Esophagus squamous epithelium (tissue), 4 donors: ENCODE measurements around the gene POLD2.

Experiments used
- POLR2A ChIP-seq, 4 donors: fragments of 450-650 bp; IDR thresholded peaks; one replicate each; pipeline ENCODE4 v1.6.1; 2017; ENCODE audit warnings: antibody characterized with exemption in 4 of 4, mild to moderate bottlenecking in 4 of 4, moderate library complexity in 3 of 4
- TF ChIP-seq, protein P1 (sequence below), 6 experiments: fragments of 450-650 bp in 4 of 6; fragments of 200-600 bp in 2 of 6; sonication (generic) in 2 of 6; IDR thresholded peaks; one replicate each; pipeline ENCODE4 v1.5.1; 2016 to 2019; ENCODE audit warnings: antibody characterized with exemption in 6 of 6, mild to moderate bottlenecking in 4 of 6, moderate library complexity in 4 of 6

DNA sequence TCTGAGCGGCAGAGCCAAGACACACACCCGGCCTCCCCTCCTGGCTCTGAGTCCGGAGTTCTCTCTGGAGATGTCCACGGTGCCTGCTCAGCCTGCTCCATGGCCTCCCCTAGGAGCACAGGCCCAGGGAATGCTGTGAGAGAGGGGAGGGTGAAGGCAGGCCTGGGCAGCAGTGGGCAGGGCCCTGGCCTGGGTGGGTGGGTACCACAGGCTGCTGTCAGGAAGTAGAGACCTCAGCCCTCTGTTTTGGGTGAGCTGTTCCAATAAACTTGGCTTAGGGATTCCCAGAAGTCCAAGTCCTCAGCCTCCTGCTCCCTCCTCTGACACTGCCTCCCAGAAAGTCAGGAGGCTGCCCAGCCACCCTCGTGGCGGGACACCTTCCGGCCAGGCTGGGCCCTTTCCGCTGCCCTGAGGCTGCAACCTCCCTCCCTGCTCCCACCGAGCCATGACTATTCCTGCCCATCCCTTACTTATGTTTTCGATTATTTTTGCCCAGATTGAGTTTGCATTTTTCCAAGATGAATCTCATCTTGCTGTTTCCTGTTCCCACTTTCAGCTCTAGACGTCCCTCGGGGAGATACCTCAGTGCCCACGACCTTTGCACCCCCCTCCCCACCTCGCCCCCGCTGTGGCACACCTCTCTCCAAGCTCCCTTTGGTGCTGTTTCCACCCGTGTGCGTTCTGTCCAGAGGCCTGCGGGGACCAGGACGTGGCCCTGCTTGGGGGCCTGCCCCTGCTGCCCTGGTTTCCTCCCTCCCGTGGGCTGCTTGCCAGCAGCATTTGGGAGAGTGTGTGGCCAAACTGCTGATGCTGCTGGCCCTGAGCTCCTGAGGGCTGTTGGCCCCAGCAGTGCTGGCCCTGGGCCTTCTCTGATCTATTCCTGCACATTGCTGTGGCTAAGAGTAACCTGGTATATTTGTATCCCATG lies 35.2 kb downstream of the POLD2 start:
- TF ChIP-seq, protein P1, sequence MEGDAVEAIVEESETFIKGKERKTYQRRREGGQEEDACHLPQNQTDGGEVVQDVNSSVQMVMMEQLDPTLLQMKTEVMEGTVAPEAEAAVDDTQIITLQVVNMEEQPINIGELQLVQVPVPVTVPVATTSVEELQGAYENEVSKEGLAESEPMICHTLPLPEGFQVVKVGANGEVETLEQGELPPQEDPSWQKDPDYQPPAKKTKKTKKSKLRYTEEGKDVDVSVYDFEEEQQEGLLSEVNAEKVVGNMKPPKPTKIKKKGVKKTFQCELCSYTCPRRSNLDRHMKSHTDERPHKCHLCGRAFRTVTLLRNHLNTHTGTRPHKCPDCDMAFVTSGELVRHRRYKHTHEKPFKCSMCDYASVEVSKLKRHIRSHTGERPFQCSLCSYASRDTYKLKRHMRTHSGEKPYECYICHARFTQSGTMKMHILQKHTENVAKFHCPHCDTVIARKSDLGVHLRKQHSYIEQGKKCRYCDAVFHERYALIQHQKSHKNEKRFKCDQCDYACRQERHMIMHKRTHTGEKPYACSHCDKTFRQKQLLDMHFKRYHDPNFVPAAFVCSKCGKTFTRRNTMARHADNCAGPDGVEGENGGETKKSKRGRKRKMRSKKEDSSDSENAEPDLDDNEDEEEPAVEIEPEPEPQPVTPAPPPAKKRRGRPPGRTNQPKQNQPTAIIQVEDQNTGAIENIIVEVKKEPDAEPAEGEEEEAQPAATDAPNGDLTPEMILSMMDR (IDR thresholded peaks at IDR 0.05), result no peak
- no peak for TF ChIP-seq POLR2A (IDR thresholded peaks at IDR 0.05)
